Fibroblast of villous mesenchyme (primary cell): ENCODE results near the gene MPHOSPH8. TPM values are rescaled to one million over a fixed set of nuclear protein-coding genes. Genes with fewer than 3 reads are reported as not detected.

Source experiments
- DNase-seq: peaks from one replicate; pipeline ENCODE4 v3.0.0-alpha.2; 2010; ENCODE audit warnings: low read depth
- H3K4me3 ChIP-seq: 2 replicates; pipeline ENCODE4 v1.5.1; 2011; ENCODE audit warnings: low read depth, mild to moderate bottlenecking, low read length
- CTCF ChIP-seq: IDR thresholded peaks from 2 replicates; pipeline ENCODE4 v1.5.1; 2012; ENCODE audit warnings: low read depth, mild to moderate bottlenecking, low read length; ENCODE audit not compliant: insufficient read depth
- total RNA-seq: library from RNA; depleted of rRNA; stranded (reverse); fragments of >200 nt; gene quantifications from 2 replicates; pipeline ENCODE4 v1.2.3, GENCODE V29; 2012

The MPHOSPH8 gene
- total RNA-seq, 1 donor = 16.8 TPM

- TF ChIP-seq CTCF = no peak
- H3K4me3 ChIP-seq = no peak overlapping the region
- no peak for DNase-seq
Observed at GRCh38 chr13:19592657-19593180, 40.7 kb upstream of the MPHOSPH8 start.

- no peak for DNase-seq
- no peak for TF ChIP-seq CTCF
- H3K4me3 ChIP-seq = no peak overlapping the region
Observed at GRCh38 chr13:19596086-19596485, 37.4 kb upstream of the MPHOSPH8 start.

- DNase-seq = peak; percentile 80
- no peak for TF ChIP-seq CTCF
Observed at GRCh38 chr13:19596960-19597361, 36.5 kb upstream of the MPHOSPH8 start.

GRCh38 chr13:19597523-19597922, 35.9 kb upstream of the MPHOSPH8 start:
- DNase-seq = peak; percentile 90
- H3K4me3 ChIP-seq = no peak overlapping the region
- no peak for TF ChIP-seq CTCF

More at GRCh38 chr13:19596960-19597361, 36.5 kb upstream of the MPHOSPH8 start:
- H3K4me3 ChIP-seq = no peak overlapping the region

- TF ChIP-seq CTCF = peak; percentile 17
- peak overlapping the region; percentile 66 for H3K4me3 ChIP-seq
- peak; percentile 43 for DNase-seq
Observed at GRCh38 chr13:19601749-19602725, 31.4 kb upstream of the MPHOSPH8 start.

GRCh38 chr13:19604306-19604705, 29.2 kb upstream of the MPHOSPH8 start:
- TF ChIP-seq CTCF = no peak
- DNase-seq = no peak
- no peak overlapping the region for H3K4me3 ChIP-seq
